ENCODE data around the gene COQ9.
A peak's percentile ranks its signal among the peaks of the same experiment; 100 is the strongest.
"Not testable (repeated sequence)": the region's sequence is repeated elsewhere in the genome, so short reads cannot be mapped to it uniquely, and the experiment has no call there.

Gene COQ9

GRCh38 chr16:57447186-57447962, at the start of gene COQ9, which contains the start of gene CIAPIN1:
Gene COQ9, plus strand, starts transcription at chr16:57447479. Its CDS starts 27 bp downstream, at chr16:57447506.
Gene CIAPIN1, minus strand, starts transcription at chr16:57447385. Its CDS starts 6,457 bp downstream, at chr16:57440928.
- peak; percentile 92 for DNase-seq

- DNase-seq = not testable (repeated sequence)
Measured at GRCh38 chr16:57397493-57397892, 49.8 kb upstream of the COQ9 start.

GRCh38 chr16:57401943-57402640, 45.2 kb upstream of the COQ9 start:
- no peak for DNase-seq

- DNase-seq = no peak
Measured at GRCh38 chr16:57403965-57404817, 43.1 kb upstream of the COQ9 start, which contains the start of gene CCL17. Gene CCL17, plus strand, starts transcription at chr16:57404767. Its CDS starts 9,166 bp downstream, at chr16:57413933.

GRCh38 chr16:57405097-57405496, 42.2 kb upstream of the COQ9 start:
- no peak for DNase-seq

GRCh38 chr16:57406881-57407280, 40.4 kb upstream of the COQ9 start:
- no peak for DNase-seq

- no peak for DNase-seq
Measured at GRCh38 chr16:57407521-57408353, 39.5 kb upstream of the COQ9 start.

GRCh38 chr16:57409065-57409464, 38.2 kb upstream of the COQ9 start:
- no peak for DNase-seq

- DNase-seq = no peak
Measured at GRCh38 chr16:57409870-57410587, 37.2 kb upstream of the COQ9 start.

GRCh38 chr16:57411362-57411976, 35.8 kb upstream of the COQ9 start:
- no peak for DNase-seq

- no peak for DNase-seq
Measured at GRCh38 chr16:57412584-57412983, 34.7 kb upstream of the COQ9 start.

GRCh38 chr16:57413301-57413730, 34.0 kb upstream of the COQ9 start:
- no peak for DNase-seq

GRCh38 chr16:57413733-57414132, 33.5 kb upstream of the COQ9 start:
- DNase-seq = no peak

- DNase-seq = no peak
Measured at GRCh38 chr16:57416084-57416483, 31.2 kb upstream of the COQ9 start.

GRCh38 chr16:57419506-57419905, 27.8 kb upstream of the COQ9 start:
- no peak for DNase-seq

- DNase-seq = no peak
Measured at GRCh38 chr16:57422026-57422944, 25.0 kb upstream of the COQ9 start.

- DNase-seq = no peak
Measured at GRCh38 chr16:57423152-57423551, 24.1 kb upstream of the COQ9 start.

GRCh38 chr16:57424583-57424982, 22.7 kb upstream of the COQ9 start:
- no peak for DNase-seq

GRCh38 chr16:57426356-57426755, 20.9 kb upstream of the COQ9 start:
- no peak for DNase-seq

- DNase-seq = no peak
Measured at GRCh38 chr16:57427307-57427706, 20.0 kb upstream of the COQ9 start.

Measured in stimulated activated CD4-positive, alpha-beta T cell treated with anti-CD3 and anti-CD28 coated beads, Interleukin-4, amount 100 ng/mL, for 24 hours (primary cell).